Measurements from ENCODE around the gene RGS6. TPM values are rescaled to one million over a fixed set of nuclear protein-coding genes. Genes with fewer than 3 reads are reported as not detected.

Gene RGS6
- total and polyA plus RNA-seq, 4 donors, result 0.06 to 5.3 (median 0.17) TPM; not detected in 1

- TF ChIP-seq HNF4A (conservative IDR thresholded peaks at IDR 0.05) (no peak), RAD21 (IDR thresholded peaks at IDR 0.05) (no peak), ATF3 (IDR thresholded peaks at IDR 0.05) (no peak), FOXA2 (IDR thresholded peaks at IDR 0.05) (no peak), SP1 (IDR thresholded peaks at IDR 0.05) (no peak), MAX (IDR thresholded peaks at IDR 0.05) (no peak), RXRA (IDR thresholded peaks at IDR 0.05) (no peak), EGR1 (IDR thresholded peaks at IDR 0.05; ENCODE audit: low read depth in 2 of 2) (no peak), GABPA (IDR thresholded peaks at IDR 0.05 in 1 of 2, conservative IDR thresholded peaks at IDR 0.05 in 1 of 2) (no peak), YY1 (IDR thresholded peaks at IDR 0.05) (no peak), HNF4G (IDR thresholded peaks at IDR 0.05) (no peak)
These were observed 222.6 kb downstream of the RGS6 start (continued) for GRCh38 chr14:72154645-72155378.

- Histone ChIP-seq H3K27me3 (ENCODE audit: control insufficient read depth in 4 of 4, insufficient read depth in 4 of 4, low read length in 3 of 4) (peaks cover 0 to 4% (median 2%) of the 10 kb centered on the region in 4 donors), H3K9me3 (ENCODE audit: control insufficient read depth in 4 of 4, low read length in 3 of 4) (peaks cover 0 to 2% (median 1%) of the 10 kb centered on the region in 4 donors), H3K36me3 (ENCODE audit: control insufficient read depth in 4 of 4, insufficient read depth in 3 of 4, low read depth in 1 of 4, low read length in 3 of 4) (no peaks in the 10 kb centered on the region), H3K4me3 (ENCODE audit: low read depth in 1 of 3, low read length in 3 of 3) (no peak overlapping the region), H3K27ac (ENCODE audit: low read depth in 1 of 2, low read length in 2 of 2) (no peak overlapping the region), H3K4me1 (ENCODE audit: control insufficient read depth in 4 of 4, insufficient read depth in 4 of 4, low read length in 3 of 4) (no peaks in the 10 kb centered on the region), H3K9ac (ENCODE audit: low read depth in 1 of 2, low read length in 2 of 2) (no peak overlapping the region)
- TF ChIP-seq RAD21 (IDR thresholded peaks at IDR 0.05) (no peak), JUND (IDR thresholded peaks at IDR 0.05) (no peak), SP1 (IDR thresholded peaks at IDR 0.05) (no peak), EGR1 (IDR thresholded peaks at IDR 0.05; ENCODE audit: low read depth in 2 of 2) (no peak), CTCF (IDR thresholded peaks at IDR 0.05; ENCODE audit: low read depth, low read length, missing input control) (no peak), FOXA2 (IDR thresholded peaks at IDR 0.05) (no peak), ATF3 (IDR thresholded peaks at IDR 0.05) (no peak), NR2F2 (IDR thresholded peaks at IDR 0.05) (no peak), FOXA1 (IDR thresholded peaks at IDR 0.05) (no peak), HNF4A (conservative IDR thresholded peaks at IDR 0.05) (no peak), ZBTB33 (IDR thresholded peaks at IDR 0.05) (no peak), RXRA (IDR thresholded peaks at IDR 0.05) (no peak), YY1 (IDR thresholded peaks at IDR 0.05) (no peak), GABPA (IDR thresholded peaks at IDR 0.05 in 1 of 2, conservative IDR thresholded peaks at IDR 0.05 in 1 of 2) (no peak), MAX (IDR thresholded peaks at IDR 0.05) (no peak), TAF1 (conservative IDR thresholded peaks at IDR 0.05) (no peak), HNF4G (IDR thresholded peaks at IDR 0.05) (no peak)
- no peak for DNase-seq (ENCODE audit: low spot score)
- 56% methylated on average over 3 of the region's 3 CpGs for WGBS
These were observed 223.3 kb downstream of the RGS6 start for GRCh38 chr14:72155379-72155993.
